ENCODE measurements around the gene FOXA3.

FOXA3 gene

GRCh38 chr19:45886427-45887199 is 22.5 kb downstream of the FOXA3 start (continued):
- TF ChIP-seq YY2 (tag by site-specific recombination; IDR thresholded peaks at IDR 0.05) (peak; percentile 56; the same call in 1 of the 2 replicates), PRDM2 (tag by site-specific recombination; IDR thresholded peaks at IDR 0.05; ENCODE audit: borderline replicate concordance) (no peak), ZNF488 (tag by site-specific recombination; IDR thresholded peaks at IDR 0.05) (no peak), OSR2 (tag by site-specific recombination; IDR thresholded peaks at IDR 0.05) (no peak), ZNF830 (tag by site-specific recombination; IDR thresholded peaks at IDR 0.05; ENCODE audit: low read depth) (no peak), ZSCAN16 (tag by site-specific recombination; IDR thresholded peaks at IDR 0.05) (no peak), ZNF629 (tag by site-specific recombination; IDR thresholded peaks at IDR 0.05) (peak; percentile 97), HOXD13 (CRISPR knock-in tag; IDR thresholded peaks at IDR 0.05; ENCODE audit: borderline replicate concordance) (no peak), ZNF571 (tag by site-specific recombination; IDR thresholded peaks at IDR 0.05) (no peak), ZNF623 (tag by site-specific recombination; IDR thresholded peaks at IDR 0.05) (no peak), ZNF157 (tag by site-specific recombination; IDR thresholded peaks at IDR 0.05) (no peak), ZNF335 (tag by site-specific recombination; conservative IDR thresholded peaks at IDR 0.05) (peak; percentile 99), SETDB1 (IDR thresholded peaks at IDR 0.05; ENCODE audit: insufficient read length, low read length) (no peak), ZNF391 (tag by site-specific recombination; IDR thresholded peaks at IDR 0.05; ENCODE audit: borderline replicate concordance, low read depth) (no peak), ZNF18 (tag by site-specific recombination; IDR thresholded peaks at IDR 0.05) (no peak), ZBTB8A (tag by site-specific recombination; IDR thresholded peaks at IDR 0.05) (peak; percentile 46; the same call in 1 of the 2 replicates), ZNF670 (tag by site-specific recombination; IDR thresholded peaks at IDR 0.05; ENCODE audit: low read depth) (no peak), ZNF837 (tag by site-specific recombination; IDR thresholded peaks at IDR 0.05) (no peak), BCL11B (tag by site-specific recombination; IDR thresholded peaks at IDR 0.05; ENCODE audit: low read depth) (no peak), ZNF394 (tag by site-specific recombination; IDR thresholded peaks at IDR 0.05; ENCODE audit: borderline replicate concordance) (no peak; the same call in 1 of the 2 replicates), ZNF426 (tag by site-specific recombination; IDR thresholded peaks at IDR 0.05) (no peak), ZNF777 (tag by site-specific recombination; IDR thresholded peaks at IDR 0.05; ENCODE audit: borderline replicate concordance) (no peak; the same call in 1 of the 2 replicates), ZNF843 (tag by site-specific recombination; IDR thresholded peaks at IDR 0.05) (peak; percentile 50; the same call in 1 of the 2 replicates), PRDM1 (tag by site-specific recombination; IDR thresholded peaks at IDR 0.05) (peak; percentile 48; the same call in 1 of the 2 replicates), CTCF (tag by site-specific recombination; IDR thresholded peaks at IDR 0.05) (no peak), KLF1 (tag by site-specific recombination; IDR thresholded peaks at IDR 0.05) (peak; percentile 67), ZBTB26 (tag by site-specific recombination; optimal IDR thresholded peaks at IDR 0.05) (peak; percentile 41), ZBTB48 (tag by site-specific recombination; IDR thresholded peaks at IDR 0.05) (peak; percentile 28; the same call in 1 of the 2 replicates), ZBTB1 (tag by site-specific recombination; IDR thresholded peaks at IDR 0.05) (no peak)

All from HEK293 (cell line).